GM18526 (cell line): ENCODE results near the gene PTPRG.

Experiments
- POLR2A ChIP-seq: IDR thresholded peaks from 3 replicates; pipeline ENCODE4 v1.6.1; 2011; ENCODE audit not compliant: insufficient read length; ENCODE audit errors: extremely low read depth

Gene PTPRG

GRCh38 chr3:61560517-61561373 is 626 bp upstream of the PTPRG start:
- no peak for TF ChIP-seq POLR2A

- no peak for TF ChIP-seq POLR2A
Observed at GRCh38 chr3:61562042-61562720, 810 bp downstream of the PTPRG start.

- no peak for TF ChIP-seq POLR2A
Observed at GRCh38 chr3:61562721-61563312, 1.4 kb downstream of the PTPRG start.

GRCh38 chr3:61563313-61564271 is 2.2 kb downstream of the PTPRG start:
- no peak for TF ChIP-seq POLR2A

GRCh38 chr3:61564395-61565059 is 3.2 kb downstream of the PTPRG start:
- TF ChIP-seq POLR2A, result no peak

GRCh38 chr3:61565569-61565968 is 4.2 kb downstream of the PTPRG start:
- TF ChIP-seq POLR2A, result no peak

GRCh38 chr3:61568127-61568526 is 6.8 kb downstream of the PTPRG start:
- TF ChIP-seq POLR2A, result no peak

GRCh38 chr3:61569856-61570580 is 8.6 kb downstream of the PTPRG start:
- TF ChIP-seq POLR2A, result no peak

- no peak for TF ChIP-seq POLR2A
Observed at GRCh38 chr3:61570813-61571212, 9.4 kb downstream of the PTPRG start.

GRCh38 chr3:61571516-61572336 is 10.4 kb downstream of the PTPRG start:
- no peak for TF ChIP-seq POLR2A

- no peak for TF ChIP-seq POLR2A
Observed at GRCh38 chr3:61572879-61573278, 11.5 kb downstream of the PTPRG start.

- no peak for TF ChIP-seq POLR2A
Observed at GRCh38 chr3:61573441-61573840, 12.1 kb downstream of the PTPRG start.

- no peak for TF ChIP-seq POLR2A
Observed at GRCh38 chr3:61574854-61575253, 13.5 kb downstream of the PTPRG start.
